ENCODE results near the gene FLYWCH2. TPM values are rescaled to one million over a fixed set of nuclear protein-coding genes. Genes with fewer than 3 reads are reported as not detected.

Gene FLYWCH2
- total and polyA plus RNA-seq, 9 of the 15 experiments (the other 6 are each of a cell fraction or from before 2014, with no cell fraction given): 0.70 to 55.5 (median 7.6) TPM

DNA sequence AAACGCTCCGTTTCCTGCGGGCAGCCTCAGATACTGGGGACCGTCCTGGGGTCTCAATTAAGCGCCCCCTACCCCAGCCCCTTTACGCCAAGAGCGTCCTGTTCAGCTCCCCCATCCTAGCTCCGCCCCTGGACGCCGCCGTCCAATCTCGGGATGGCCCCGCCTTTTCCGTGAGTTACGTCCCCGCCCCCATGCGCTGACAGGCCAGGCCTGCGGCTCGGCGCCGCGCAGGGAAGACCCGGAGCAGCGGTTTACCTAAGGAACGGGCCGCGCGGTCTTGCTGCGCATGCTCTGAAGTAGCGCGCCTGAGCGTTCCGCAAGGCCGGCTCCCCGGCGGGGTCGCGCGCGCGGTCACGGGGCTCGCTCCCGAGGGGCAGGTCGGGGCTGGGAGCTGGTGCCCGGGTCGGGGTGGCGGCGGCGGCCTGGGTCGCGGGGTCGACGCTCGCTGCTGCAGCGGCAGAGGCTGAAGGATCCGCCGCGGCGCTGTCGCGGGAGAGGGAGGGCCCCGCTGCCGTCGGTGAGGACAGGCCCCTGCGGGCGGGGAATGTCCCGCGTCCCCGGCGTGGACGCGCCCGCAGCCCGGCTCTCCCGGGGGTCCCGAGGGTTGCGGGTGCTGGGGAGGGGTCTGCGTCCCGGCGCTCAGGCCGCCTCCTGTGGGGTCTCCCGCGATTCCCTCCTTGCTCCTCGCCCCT, 28.8 kb downstream of the FLYWCH2 start, which contains the start of gene FLYWCH1 (continued):
- TF ChIP-seq ZNF584 (CRISPR knock-in tag; IDR thresholded peaks at IDR 0.05; ENCODE audit: low read depth) (peak; percentile 67; the same call in 1 of the 2 replicates), CEBPG (CRISPR knock-in tag; IDR thresholded peaks at IDR 0.05) (no peak; the same call in 1 of the 2 replicates), CEBPG (tag; conservative IDR thresholded peaks at IDR 0.05 in 1 of 2, IDR thresholded peaks at IDR 0.05 in 1 of 2) (no peak), FIP1L1 (IDR thresholded peaks at IDR 0.05; ENCODE audit: low read depth, low read length, poor library complexity, severe bottlenecking) (peak; percentile 93), NUFIP1 (IDR thresholded peaks at IDR 0.05; ENCODE audit: partially characterized antibody) (peak; percentile 52), ILK (tag; IDR thresholded peaks at IDR 0.05; ENCODE audit: borderline replicate concordance, low read depth) (no peak), POLR2A (conservative IDR thresholded peaks at IDR 0.05) (peak; percentile 65; the same call in 1 of the 2 replicates), NFIX (CRISPR knock-in tag; IDR thresholded peaks at IDR 0.05; ENCODE audit: low read depth) (no peak), HMG20B (CRISPR knock-in tag; IDR thresholded peaks at IDR 0.05) (no peak), BACH1 (tag; IDR thresholded peaks at IDR 0.05) (peak; percentile 77; the same call in 1 of the 2 replicates), ZFP36 (IDR thresholded peaks at IDR 0.05; ENCODE audit: low read depth, low read length, partially characterized antibody) (no peak), MCM2 (IDR thresholded peaks at IDR 0.05; ENCODE audit: low read depth) (no peak), DNMT1 (IDR thresholded peaks at IDR 0.05) (no peak), XRCC4 (IDR thresholded peaks at IDR 0.05; ENCODE audit: extremely low read depth, insufficient read depth, insufficient read length) (no peak)
- TF ChIP-seq, protein P1, sequence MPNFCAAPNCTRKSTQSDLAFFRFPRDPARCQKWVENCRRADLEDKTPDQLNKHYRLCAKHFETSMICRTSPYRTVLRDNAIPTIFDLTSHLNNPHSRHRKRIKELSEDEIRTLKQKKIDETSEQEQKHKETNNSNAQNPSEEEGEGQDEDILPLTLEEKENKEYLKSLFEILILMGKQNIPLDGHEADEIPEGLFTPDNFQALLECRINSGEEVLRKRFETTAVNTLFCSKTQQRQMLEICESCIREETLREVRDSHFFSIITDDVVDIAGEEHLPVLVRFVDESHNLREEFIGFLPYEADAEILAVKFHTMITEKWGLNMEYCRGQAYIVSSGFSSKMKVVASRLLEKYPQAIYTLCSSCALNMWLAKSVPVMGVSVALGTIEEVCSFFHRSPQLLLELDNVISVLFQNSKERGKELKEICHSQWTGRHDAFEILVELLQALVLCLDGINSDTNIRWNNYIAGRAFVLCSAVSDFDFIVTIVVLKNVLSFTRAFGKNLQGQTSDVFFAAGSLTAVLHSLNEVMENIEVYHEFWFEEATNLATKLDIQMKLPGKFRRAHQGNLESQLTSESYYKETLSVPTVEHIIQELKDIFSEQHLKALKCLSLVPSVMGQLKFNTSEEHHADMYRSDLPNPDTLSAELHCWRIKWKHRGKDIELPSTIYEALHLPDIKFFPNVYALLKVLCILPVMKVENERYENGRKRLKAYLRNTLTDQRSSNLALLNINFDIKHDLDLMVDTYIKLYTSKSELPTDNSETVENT (CRISPR knock-in tag; IDR thresholded peaks at IDR 0.05): peak; percentile 96
- TF ChIP-seq, protein P2, sequence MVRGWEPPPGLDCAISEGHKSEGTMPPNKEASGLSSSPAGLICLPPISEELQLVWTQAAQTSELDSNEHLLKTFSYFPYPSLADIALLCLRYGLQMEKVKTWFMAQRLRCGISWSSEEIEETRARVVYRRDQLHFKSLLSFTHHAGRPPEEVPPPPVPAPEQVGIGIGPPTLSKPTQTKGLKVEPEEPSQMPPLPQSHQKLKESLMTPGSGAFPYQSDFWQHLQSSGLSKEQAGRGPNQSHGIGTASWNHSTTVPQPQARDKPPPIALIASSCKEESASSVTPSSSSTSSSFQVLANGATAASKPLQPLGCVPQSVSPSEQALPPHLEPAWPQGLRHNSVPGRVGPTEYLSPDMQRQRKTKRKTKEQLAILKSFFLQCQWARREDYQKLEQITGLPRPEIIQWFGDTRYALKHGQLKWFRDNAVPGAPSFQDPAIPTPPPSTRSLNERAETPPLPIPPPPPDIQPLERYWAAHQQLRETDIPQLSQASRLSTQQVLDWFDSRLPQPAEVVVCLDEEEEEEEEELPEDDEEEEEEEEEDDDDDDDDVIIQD (CRISPR knock-in tag; IDR thresholded peaks at IDR 0.05): peak; percentile 73; the same call in 1 of the 2 replicates
- TF ChIP-seq, protein P3, sequence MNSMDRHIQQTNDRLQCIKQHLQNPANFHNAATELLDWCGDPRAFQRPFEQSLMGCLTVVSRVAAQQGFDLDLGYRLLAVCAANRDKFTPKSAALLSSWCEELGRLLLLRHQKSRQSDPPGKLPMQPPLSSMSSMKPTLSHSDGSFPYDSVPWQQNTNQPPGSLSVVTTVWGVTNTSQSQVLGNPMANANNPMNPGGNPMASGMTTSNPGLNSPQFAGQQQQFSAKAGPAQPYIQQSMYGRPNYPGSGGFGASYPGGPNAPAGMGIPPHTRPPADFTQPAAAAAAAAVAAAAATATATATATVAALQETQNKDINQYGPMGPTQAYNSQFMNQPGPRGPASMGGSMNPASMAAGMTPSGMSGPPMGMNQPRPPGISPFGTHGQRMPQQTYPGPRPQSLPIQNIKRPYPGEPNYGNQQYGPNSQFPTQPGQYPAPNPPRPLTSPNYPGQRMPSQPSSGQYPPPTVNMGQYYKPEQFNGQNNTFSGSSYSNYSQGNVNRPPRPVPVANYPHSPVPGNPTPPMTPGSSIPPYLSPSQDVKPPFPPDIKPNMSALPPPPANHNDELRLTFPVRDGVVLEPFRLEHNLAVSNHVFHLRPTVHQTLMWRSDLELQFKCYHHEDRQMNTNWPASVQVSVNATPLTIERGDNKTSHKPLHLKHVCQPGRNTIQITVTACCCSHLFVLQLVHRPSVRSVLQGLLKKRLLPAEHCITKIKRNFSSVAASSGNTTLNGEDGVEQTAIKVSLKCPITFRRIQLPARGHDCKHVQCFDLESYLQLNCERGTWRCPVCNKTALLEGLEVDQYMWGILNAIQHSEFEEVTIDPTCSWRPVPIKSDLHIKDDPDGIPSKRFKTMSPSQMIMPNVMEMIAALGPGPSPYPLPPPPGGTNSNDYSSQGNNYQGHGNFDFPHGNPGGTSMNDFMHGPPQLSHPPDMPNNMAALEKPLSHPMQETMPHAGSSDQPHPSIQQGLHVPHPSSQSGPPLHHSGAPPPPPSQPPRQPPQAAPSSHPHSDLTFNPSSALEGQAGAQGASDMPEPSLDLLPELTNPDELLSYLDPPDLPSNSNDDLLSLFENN (IDR thresholded peaks at IDR 0.05; ENCODE audit: low read depth in 2 of 2, low read length in 2 of 2): no peak
- TF ChIP-seq, protein P4, sequence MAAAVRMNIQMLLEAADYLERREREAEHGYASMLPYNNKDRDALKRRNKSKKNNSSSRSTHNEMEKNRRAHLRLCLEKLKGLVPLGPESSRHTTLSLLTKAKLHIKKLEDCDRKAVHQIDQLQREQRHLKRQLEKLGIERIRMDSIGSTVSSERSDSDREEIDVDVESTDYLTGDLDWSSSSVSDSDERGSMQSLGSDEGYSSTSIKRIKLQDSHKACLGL (CRISPR knock-in tag; IDR thresholded peaks at IDR 0.05; ENCODE audit: borderline replicate concordance, poor library complexity, severe bottlenecking): peak; percentile 17
